ENCODE measurements around the gene CABLES1. TPM values are rescaled to one million over a fixed set of nuclear protein-coding genes. Genes with fewer than 3 reads are reported as not detected.
"Not testable (repeated sequence)": the region's sequence is repeated elsewhere in the genome, so short reads cannot be mapped to it uniquely, and the experiment has no call there.

The CABLES1 gene
- total and polyA plus RNA-seq, 4 donors = 9.9 to 25.7 (median 11.4) TPM

GRCh38 chr18:23095463-23095862, 39.8 kb upstream of the CABLES1 start:
- 88 to 93% methylated on average over 6 of the region's 6 CpGs for WGBS, 2 donors
- Histone ChIP-seq H3K27ac (ENCODE audit: low read depth in 1 of 2, low read length in 2 of 2) (no peak overlapping the region), H3K27me3 (ENCODE audit: control insufficient read depth in 1 of 2, insufficient read depth in 2 of 2, low read length in 1 of 2) (no peaks in the 10 kb centered on the region), H3K4me1 (ENCODE audit: control insufficient read depth in 1 of 2, insufficient read depth in 2 of 2, low read length in 2 of 2) (no peaks in the 10 kb centered on the region), H3K36me3 (ENCODE audit: control insufficient read depth in 1 of 2, insufficient read depth in 2 of 2, low read length in 1 of 2) (no peaks in the 10 kb centered on the region), H3K9me3 (ENCODE audit: control insufficient read depth, low read length) (no peaks in the 10 kb centered on the region), H3K4me3 (ENCODE audit: low read length in 2 of 2) (no peak overlapping the region)
- ATAC-seq (ENCODE audit: low FRiP score) = no peak
- intact Hi-C loops (cut with DNase I) = no loop called here
- no peak for DNase-seq

GRCh38 chr18:23097016-23097415, 38.3 kb upstream of the CABLES1 start:
- WGBS, 2 donors = 96 to 97% methylated on average over 8 of the region's 8 CpGs
- ATAC-seq (ENCODE audit: low FRiP score); DNase-seq: not testable (repeated sequence)

GRCh38 chr18:23099621-23100020, 35.7 kb upstream of the CABLES1 start:
- ATAC-seq (ENCODE audit: low FRiP score) = no peak
- no peaks in the 10 kb centered on the region for H3K36me3 ChIP-seq (ENCODE audit: control insufficient read depth in 1 of 2, insufficient read depth in 2 of 2, low read length in 1 of 2)
- WGBS, 2 donors = 81 to 85% methylated on average over 5 of the region's 5 CpGs
- H3K27me3 ChIP-seq (ENCODE audit: control insufficient read depth in 1 of 2, insufficient read depth in 2 of 2, low read length in 1 of 2) = no peaks in the 10 kb centered on the region
- DNase-seq = no peak
- no peaks in the 10 kb centered on the region for H3K4me1 ChIP-seq (ENCODE audit: control insufficient read depth in 1 of 2, insufficient read depth in 2 of 2, low read length in 2 of 2)
- intact Hi-C loops (cut with DNase I) = no loop called here
- no peak overlapping the region for H3K4me3 ChIP-seq (ENCODE audit: low read length in 2 of 2)
- no peaks in the 10 kb centered on the region for H3K9me3 ChIP-seq (ENCODE audit: control insufficient read depth, low read length)
- H3K27ac ChIP-seq (ENCODE audit: low read depth in 1 of 2, low read length in 2 of 2) = no peak overlapping the region

More at GRCh38 chr18:23097016-23097415, 38.3 kb upstream of the CABLES1 start:
- H3K4me1 ChIP-seq (ENCODE audit: control insufficient read depth in 1 of 2, insufficient read depth in 2 of 2, low read length in 2 of 2); H3K9me3 ChIP-seq (ENCODE audit: control insufficient read depth, low read length); H3K36me3 ChIP-seq (ENCODE audit: control insufficient read depth in 1 of 2, insufficient read depth in 2 of 2, low read length in 1 of 2); intact Hi-C loops (cut with DNase I); H3K27me3 ChIP-seq (ENCODE audit: control insufficient read depth in 1 of 2, insufficient read depth in 2 of 2, low read length in 1 of 2); H3K4me3 ChIP-seq (ENCODE audit: low read length in 2 of 2); H3K27ac ChIP-seq (ENCODE audit: low read depth in 1 of 2, low read length in 2 of 2): not testable (repeated sequence)

- DNase-seq (no peak), ATAC-seq (ENCODE audit: low FRiP score) (no peak)
- intact Hi-C loops (cut with DNase I) = no loop called here
- Histone ChIP-seq H3K4me3 (ENCODE audit: low read length in 2 of 2) (no peak overlapping the region), H3K9me3 (ENCODE audit: control insufficient read depth, low read length) (no peaks in the 10 kb centered on the region), H3K27ac (ENCODE audit: low read depth in 1 of 2, low read length in 2 of 2) (no peak overlapping the region), H3K36me3 (ENCODE audit: control insufficient read depth in 1 of 2, insufficient read depth in 2 of 2, low read length in 1 of 2) (no peaks in the 10 kb centered on the region), H3K27me3 (ENCODE audit: control insufficient read depth in 1 of 2, insufficient read depth in 2 of 2, low read length in 1 of 2) (no peaks in the 10 kb centered on the region), H3K4me1 (ENCODE audit: control insufficient read depth in 1 of 2, insufficient read depth in 2 of 2, low read length in 2 of 2) (no peaks in the 10 kb centered on the region)
- 86 to 88% methylated on average over 12 of the region's 12 CpGs for WGBS, 2 donors
Measured at GRCh38 chr18:23101861-23102432, 33.3 kb upstream of the CABLES1 start.

GRCh38 chr18:23102493-23103261, 32.6 kb upstream of the CABLES1 start:
- DNase-seq (no peak), ATAC-seq (ENCODE audit: low FRiP score) (no peak)
- Histone ChIP-seq H3K4me3 (ENCODE audit: low read length in 2 of 2) (no peak overlapping the region), H3K9me3 (ENCODE audit: control insufficient read depth, low read length) (no peaks in the 10 kb centered on the region), H3K4me1 (ENCODE audit: control insufficient read depth in 1 of 2, insufficient read depth in 2 of 2, low read length in 2 of 2) (peaks cover 0 to 1% of the 10 kb centered on the region in 2 donors), H3K27ac (ENCODE audit: low read depth in 1 of 2, low read length in 2 of 2) (no peak overlapping the region), H3K27me3 (ENCODE audit: control insufficient read depth in 1 of 2, insufficient read depth in 2 of 2, low read length in 1 of 2) (no peaks in the 10 kb centered on the region), H3K36me3 (ENCODE audit: control insufficient read depth in 1 of 2, insufficient read depth in 2 of 2, low read length in 1 of 2) (no peaks in the 10 kb centered on the region)
- intact Hi-C loops (cut with DNase I) = no loop called here
- 92% methylated on average over 11 of the region's 11 CpGs for WGBS, 2 donors

- H3K9me3 ChIP-seq (ENCODE audit: control insufficient read depth, low read length) = no peaks in the 10 kb centered on the region
- no peak overlapping the region for H3K4me3 ChIP-seq (ENCODE audit: low read length in 2 of 2)
- WGBS, 2 donors = 98 to 99% methylated on average over 4 of the region's 4 CpGs
- DNase-seq (no peak), ATAC-seq (ENCODE audit: low FRiP score) (no peak)
- H3K36me3 ChIP-seq (ENCODE audit: control insufficient read depth in 1 of 2, insufficient read depth in 2 of 2, low read length in 1 of 2) = no peaks in the 10 kb centered on the region
- intact Hi-C loops (cut with DNase I) = no loop called here
- no peaks in the 10 kb centered on the region for H3K27me3 ChIP-seq (ENCODE audit: control insufficient read depth in 1 of 2, insufficient read depth in 2 of 2, low read length in 1 of 2)
- H3K27ac ChIP-seq (ENCODE audit: low read depth in 1 of 2, low read length in 2 of 2) = no peak overlapping the region
- H3K4me1 ChIP-seq (ENCODE audit: control insufficient read depth in 1 of 2, insufficient read depth in 2 of 2, low read length in 2 of 2) = peaks cover 0 to 5% of the 10 kb centered on the region in 2 donors
Measured at GRCh38 chr18:23103449-23103848, 31.8 kb upstream of the CABLES1 start.

GRCh38 chr18:23105030-23105429, 30.3 kb upstream of the CABLES1 start:
- ATAC-seq (ENCODE audit: low FRiP score) (no peak), DNase-seq (no peak)
- WGBS, 2 donors = 85 to 88% methylated on average over 3 of the region's 3 CpGs
- Histone ChIP-seq H3K36me3 (ENCODE audit: control insufficient read depth in 1 of 2, insufficient read depth in 2 of 2, low read length in 1 of 2) (no peaks in the 10 kb centered on the region), H3K9me3 (ENCODE audit: control insufficient read depth, low read length) (no peaks in the 10 kb centered on the region), H3K27me3 (ENCODE audit: control insufficient read depth in 1 of 2, insufficient read depth in 2 of 2, low read length in 1 of 2) (no peaks in the 10 kb centered on the region), H3K4me3 (ENCODE audit: low read length in 2 of 2) (no peak overlapping the region), H3K27ac (ENCODE audit: low read depth in 1 of 2, low read length in 2 of 2) (no peak overlapping the region), H3K4me1 (ENCODE audit: control insufficient read depth in 1 of 2, insufficient read depth in 2 of 2, low read length in 2 of 2) (peaks cover 0 to 5% of the 10 kb centered on the region in 2 donors)
- intact Hi-C loops (cut with DNase I) = no loop called here

GRCh38 chr18:23105581-23106219, 29.6 kb upstream of the CABLES1 start:
- H3K9me3 ChIP-seq (ENCODE audit: control insufficient read depth, low read length) = no peaks in the 10 kb centered on the region
- ATAC-seq (ENCODE audit: low FRiP score) = no peak
- DNase-seq = no peak
- no peaks in the 10 kb centered on the region for H3K36me3 ChIP-seq (ENCODE audit: control insufficient read depth in 1 of 2, insufficient read depth in 2 of 2, low read length in 1 of 2)
- no peaks in the 10 kb centered on the region for H3K27me3 ChIP-seq (ENCODE audit: control insufficient read depth in 1 of 2, insufficient read depth in 2 of 2, low read length in 1 of 2)
- WGBS, 2 donors = 96 to 98% methylated on average over 21 of the region's 21 CpGs
- no peak overlapping the region for H3K4me3 ChIP-seq (ENCODE audit: low read length in 2 of 2)
- peaks cover 0 to 5% of the 10 kb centered on the region in 2 donors for H3K4me1 ChIP-seq (ENCODE audit: control insufficient read depth in 1 of 2, insufficient read depth in 2 of 2, low read length in 2 of 2)
- peak overlapping the region; percentile 68 to 82 for H3K27ac ChIP-seq (ENCODE audit: low read depth in 1 of 2, low read length in 2 of 2)
- intact Hi-C loops (cut with DNase I) = loop anchor here in 1 of 2 donors (2.0 kb wide), 1 partner anchor 173 kb away; the partner anchor contains the start of gene RBBP8
